Femur (tissue), 1 donor: ENCODE measurements around the gene DNASE1L3.

Experiments used
- DNase-seq: peaks from one replicate; pipeline ENCODE4 v3.0.0-alpha.2; 2017

Gene DNASE1L3

DNA sequence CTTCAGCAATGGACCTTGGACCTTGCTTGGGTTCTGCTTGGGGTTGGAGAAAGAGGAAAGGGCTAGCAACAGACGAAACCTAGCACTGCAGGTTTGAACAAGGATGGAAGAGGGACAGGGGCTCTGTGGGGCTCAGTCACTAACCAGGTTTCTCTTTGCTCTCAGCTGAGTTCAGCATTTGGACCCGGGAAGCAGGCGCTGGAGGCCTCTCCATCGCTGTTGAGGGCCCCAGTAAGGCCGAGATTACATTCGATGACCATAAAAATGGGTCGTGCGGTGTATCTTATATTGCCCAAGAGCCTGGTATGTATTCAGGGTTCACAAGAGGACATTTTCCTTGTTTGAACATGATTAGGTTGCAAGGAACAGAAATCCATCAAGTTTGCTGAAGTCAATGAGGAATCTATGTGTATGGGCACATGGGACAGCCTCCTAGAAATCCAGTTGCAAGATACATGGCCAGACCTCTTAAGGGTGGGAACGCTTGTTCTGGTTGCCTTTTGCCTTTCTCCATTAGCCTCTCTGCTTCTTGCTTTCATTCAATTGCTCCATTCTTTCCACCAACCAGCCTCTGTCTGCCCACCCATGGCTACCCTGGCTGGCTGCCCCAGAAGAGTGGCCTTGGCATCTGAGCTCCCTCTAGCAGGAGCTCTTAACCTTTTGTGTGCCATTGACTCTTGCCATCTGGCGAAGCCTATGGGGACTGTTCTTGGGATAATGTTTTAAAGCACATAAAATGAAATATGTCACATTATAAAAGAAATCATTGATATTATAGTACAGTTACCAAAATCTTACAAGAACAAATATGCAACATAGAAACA, 55.9 kb downstream of the DNASE1L3 start:
- no peak for DNase-seq

GRCh38 chr3:58153371-58153770, 57.4 kb downstream of the DNASE1L3 start:
- DNase-seq: no peak

DNA sequence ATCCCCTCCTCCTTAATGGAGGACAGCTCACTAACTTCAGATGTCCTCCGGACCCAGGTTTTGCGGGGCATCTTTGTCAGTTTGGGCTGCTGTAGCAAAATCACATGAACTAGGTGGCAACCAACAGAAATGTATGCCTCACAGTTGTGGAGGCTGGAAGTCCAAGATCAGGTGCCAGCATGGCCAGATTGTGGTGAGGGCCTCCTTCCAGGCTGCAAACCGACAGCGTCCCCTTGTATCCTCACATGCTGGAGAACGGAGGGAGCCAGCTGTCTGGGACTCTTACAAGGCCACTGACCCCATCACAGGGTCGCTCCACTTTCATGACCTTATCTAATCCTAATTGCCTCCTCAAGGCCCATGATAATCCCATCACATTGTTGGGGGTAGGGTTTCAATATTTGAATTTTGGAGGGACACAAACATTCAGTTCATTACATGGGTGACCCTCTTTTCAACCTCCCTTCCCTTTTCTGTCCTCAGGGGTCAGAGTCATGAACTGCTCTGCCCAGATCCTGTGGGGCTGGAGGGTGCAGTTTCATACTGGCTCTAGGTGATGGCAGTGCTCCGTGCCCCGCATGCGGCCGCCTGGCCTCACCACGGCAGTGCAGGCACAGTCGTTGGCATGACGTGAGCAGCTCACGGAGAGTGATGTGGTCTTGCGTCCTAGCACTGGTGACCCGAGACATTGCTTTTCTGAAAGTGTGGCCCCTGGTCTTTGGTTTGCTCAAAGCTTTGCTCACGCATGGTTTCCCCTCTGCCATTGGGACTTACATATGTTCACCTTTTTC, 58.4 kb downstream of the DNASE1L3 start:
- no peak for DNase-seq

GRCh38 chr3:58151637-58152036, 59.1 kb downstream of the DNASE1L3 start:
- no peak for DNase-seq

DNA sequence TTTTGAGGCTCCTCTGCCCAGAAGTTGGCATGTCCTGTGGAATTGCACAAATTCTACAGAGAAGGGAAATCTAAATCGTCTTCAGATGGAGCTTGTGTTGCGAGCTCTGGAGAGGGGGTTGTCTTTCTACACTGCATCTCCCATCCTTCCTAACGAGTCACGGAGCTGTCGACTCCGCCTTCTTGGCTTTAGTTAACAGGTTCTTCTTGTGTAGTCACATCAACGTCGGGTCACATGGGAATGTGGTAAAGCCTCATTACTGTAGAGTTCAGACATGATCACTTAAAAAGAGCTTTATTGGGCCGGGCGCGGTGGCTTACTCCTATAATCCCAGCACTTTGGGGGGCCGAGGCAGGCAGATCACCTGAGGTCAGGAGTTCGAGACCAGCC, 60.0 kb downstream of the DNASE1L3 start:
- no peak for DNase-seq

DNA sequence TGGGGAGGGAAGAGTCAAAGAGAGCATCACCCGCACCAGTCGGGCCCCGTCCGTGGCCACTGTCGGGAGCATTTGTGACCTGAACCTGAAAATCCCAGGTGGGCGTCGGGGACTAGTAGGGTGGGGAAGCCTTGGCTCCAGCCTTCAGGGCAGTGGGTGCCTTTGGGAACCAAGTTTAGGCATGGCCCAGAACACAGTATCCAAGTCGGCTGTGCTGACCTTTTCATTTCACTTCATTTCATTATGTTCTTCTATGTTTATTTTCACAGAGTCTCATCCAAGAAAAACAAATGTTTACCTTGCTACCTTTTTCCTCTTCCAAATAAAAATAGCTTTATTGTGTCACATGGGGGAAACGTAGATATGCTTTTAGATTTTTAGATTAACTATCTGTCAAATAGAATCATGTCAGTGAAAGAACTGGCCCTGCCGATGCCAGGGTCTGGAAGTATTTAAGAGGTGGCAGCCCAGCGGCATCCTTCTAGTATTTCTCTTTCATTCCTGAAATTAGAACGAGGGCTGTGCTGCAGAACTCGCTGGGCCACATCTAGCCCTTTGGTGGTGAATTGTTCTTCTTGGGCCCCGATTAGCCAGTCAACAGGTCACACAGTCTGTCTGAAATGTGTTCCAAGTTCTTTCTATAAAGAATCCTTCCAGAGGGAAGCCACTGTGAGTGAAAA, 60.5 kb downstream of the DNASE1L3 start:
- DNase-seq: no peak

DNA sequence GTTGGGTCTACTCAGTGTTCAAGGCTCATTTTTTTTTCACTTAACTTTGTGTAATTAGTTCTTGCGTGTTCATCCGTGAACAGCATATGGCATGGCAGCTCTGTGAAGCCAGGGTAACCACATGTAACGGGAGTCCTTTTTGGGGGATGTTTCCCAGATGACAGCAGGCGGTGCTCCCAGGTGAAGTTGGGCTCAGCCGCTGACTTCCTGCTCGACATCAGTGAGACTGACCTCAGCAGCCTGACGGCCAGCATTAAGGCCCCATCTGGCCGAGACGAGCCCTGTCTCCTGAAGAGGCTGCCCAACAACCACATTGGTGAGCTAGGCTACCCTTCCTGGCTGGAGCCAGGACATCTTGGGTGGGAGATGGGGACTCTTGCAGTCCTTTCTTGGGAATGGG, 62.7 kb downstream of the DNASE1L3 start:
- no peak for DNase-seq

GRCh38 chr3:58144478-58145325, 66.1 kb downstream of the DNASE1L3 start:
- no peak for DNase-seq

- no peak for DNase-seq
Observed at GRCh38 chr3:58143417-58144055, 67.2 kb downstream of the DNASE1L3 start.
